Measurements from ENCODE around the gene VIL1. TPM values are rescaled to one million over a fixed set of nuclear protein-coding genes. Genes with fewer than 3 reads are reported as not detected.

VIL1 gene
- total RNA-seq, 1 experiment from 2014 or later: not detected

GRCh38 chr2:218400930-218401881, 17.7 kb upstream of the VIL1 start:
- Histone ChIP-seq H3K9me3 (no peaks in the 10 kb centered on the region), H3K4me3 (peak overlapping the region; percentile 97), H3K27me3 (no peaks in the 10 kb centered on the region), H3K36me3 (peaks cover 36% of the 10 kb centered on the region)
- DNase-seq: peak; percentile 28

GRCh38 chr2:218401890-218402289, 17.0 kb upstream of the VIL1 start:
- no peaks in the 10 kb centered on the region for H3K27me3 ChIP-seq
- DNase-seq: no peak
- H3K4me3 ChIP-seq: no peak overlapping the region; the same call in 1 of the 2 replicates
- H3K9me3 ChIP-seq: no peaks in the 10 kb centered on the region
- peaks cover 36% of the 10 kb centered on the region for H3K36me3 ChIP-seq

GRCh38 chr2:218402491-218402901, 16.4 kb upstream of the VIL1 start:
- peaks cover 36% of the 10 kb centered on the region for H3K36me3 ChIP-seq
- H3K4me3 ChIP-seq: no peak overlapping the region
- H3K9me3 ChIP-seq: no peaks in the 10 kb centered on the region
- no peak for DNase-seq
- no peaks in the 10 kb centered on the region for H3K27me3 ChIP-seq

- H3K9me3 ChIP-seq: no peaks in the 10 kb centered on the region
- DNase-seq: no peak
- H3K4me3 ChIP-seq: no peak overlapping the region
- peaks cover 36% of the 10 kb centered on the region for H3K36me3 ChIP-seq
- no peaks in the 10 kb centered on the region for H3K27me3 ChIP-seq
Measured at GRCh38 chr2:218402911-218403411, 16.0 kb upstream of the VIL1 start.

- H3K9me3 ChIP-seq: no peaks in the 10 kb centered on the region
- H3K27me3 ChIP-seq: no peaks in the 10 kb centered on the region
- no peak for DNase-seq
- peaks cover 36% of the 10 kb centered on the region for H3K36me3 ChIP-seq
- H3K4me3 ChIP-seq: no peak overlapping the region
Measured at GRCh38 chr2:218403810-218404209, 15.1 kb upstream of the VIL1 start.

GRCh38 chr2:218404351-218405085, 14.4 kb upstream of the VIL1 start:
- H3K4me3 ChIP-seq: no peak overlapping the region
- H3K36me3 ChIP-seq: peaks cover 36% of the 10 kb centered on the region
- no peaks in the 10 kb centered on the region for H3K27me3 ChIP-seq
- no peaks in the 10 kb centered on the region for H3K9me3 ChIP-seq
- DNase-seq: no peak

GRCh38 chr2:218405086-218405745, 13.7 kb upstream of the VIL1 start:
- Histone ChIP-seq H3K36me3 (peaks cover 33% of the 10 kb centered on the region), H3K4me3 (no peak overlapping the region)
- DNase-seq: no peak

GRCh38 chr2:218405746-218406208, 13.1 kb upstream of the VIL1 start:
- Histone ChIP-seq H3K9me3 (no peaks in the 10 kb centered on the region), H3K4me3 (peak overlapping the region; percentile 9), H3K27me3 (no peaks in the 10 kb centered on the region), H3K36me3 (peaks cover 33% of the 10 kb centered on the region)
- DNase-seq: no peak

More at GRCh38 chr2:218405086-218405745, 13.7 kb upstream of the VIL1 start:
- Histone ChIP-seq H3K27me3 (no peaks in the 10 kb centered on the region), H3K9me3 (no peaks in the 10 kb centered on the region)

GRCh38 chr2:218406209-218406948, 12.5 kb upstream of the VIL1 start:
- no peaks in the 10 kb centered on the region for H3K9me3 ChIP-seq
- H3K36me3 ChIP-seq: peaks cover 28% of the 10 kb centered on the region
- H3K4me3 ChIP-seq: peak overlapping the region; percentile 42
- H3K27me3 ChIP-seq: no peaks in the 10 kb centered on the region
- DNase-seq: peak; percentile 97

- Histone ChIP-seq H3K4me3 (peak overlapping the region; percentile 42), H3K9me3 (no peaks in the 10 kb centered on the region), H3K36me3 (peaks cover 25% of the 10 kb centered on the region), H3K27me3 (no peaks in the 10 kb centered on the region)
- DNase-seq: peak; percentile 56
Measured at GRCh38 chr2:218406949-218407618, 11.8 kb upstream of the VIL1 start.

- Histone ChIP-seq H3K27me3 (no peaks in the 10 kb centered on the region), H3K36me3 (peaks cover 18% of the 10 kb centered on the region), H3K9me3 (no peaks in the 10 kb centered on the region), H3K4me3 (no peak overlapping the region)
- DNase-seq: no peak
Measured at GRCh38 chr2:218407717-218408116, 11.2 kb upstream of the VIL1 start.

- Histone ChIP-seq H3K4me3 (no peak overlapping the region), H3K36me3 (no peaks in the 10 kb centered on the region), H3K9me3 (no peaks in the 10 kb centered on the region), H3K27me3 (no peaks in the 10 kb centered on the region)
- DNase-seq: no peak
Measured at GRCh38 chr2:218418321-218418716, 604 bp upstream of the VIL1 start.

GRCh38 chr2:218419630-218420216, 800 bp downstream of the VIL1 start:
- no peak for DNase-seq
- Histone ChIP-seq H3K9me3 (no peaks in the 10 kb centered on the region), H3K4me3 (no peak overlapping the region), H3K36me3 (no peaks in the 10 kb centered on the region), H3K27me3 (no peaks in the 10 kb centered on the region)

GRCh38 chr2:218421027-218421426, 2.1 kb downstream of the VIL1 start:
- Histone ChIP-seq H3K4me3 (no peak overlapping the region), H3K27me3 (no peaks in the 10 kb centered on the region)

GRCh38 chr2:218422403-218423086, 3.6 kb downstream of the VIL1 start:
- no peaks in the 10 kb centered on the region for H3K36me3 ChIP-seq
- H3K27me3 ChIP-seq: no peaks in the 10 kb centered on the region
- DNase-seq: no peak
- H3K9me3 ChIP-seq: no peaks in the 10 kb centered on the region
- no peak overlapping the region for H3K4me3 ChIP-seq

More at GRCh38 chr2:218421027-218421426, 2.1 kb downstream of the VIL1 start:
- no peak for DNase-seq
- no peaks in the 10 kb centered on the region for H3K9me3 ChIP-seq
- no peaks in the 10 kb centered on the region for H3K36me3 ChIP-seq
